GM12875 (cell line): ENCODE measurements around the gene SPATA33.

ENCODE experiments used
- H3K4me3 ChIP-seq: one replicate; pipeline ENCODE4 v1.5.1; 2011; ENCODE audit warnings: low read depth, low read length, control low read depth
- TF ChIP-seq, protein P1 (sequence below): IDR thresholded peaks from 2 replicates; pipeline ENCODE4 v1.5.1; 2011; ENCODE audit warnings: low read depth, mild to moderate bottlenecking, control low read depth, inconsistent platforms, low read length, moderate library complexity, borderline replicate concordance; ENCODE audit not compliant: insufficient read depth

Gene SPATA33

GRCh38 chr16:89636663-89637062 lies 21.0 kb upstream of the SPATA33 start:
- no peak overlapping the region for H3K4me3 ChIP-seq
- TF ChIP-seq, protein P1, sequence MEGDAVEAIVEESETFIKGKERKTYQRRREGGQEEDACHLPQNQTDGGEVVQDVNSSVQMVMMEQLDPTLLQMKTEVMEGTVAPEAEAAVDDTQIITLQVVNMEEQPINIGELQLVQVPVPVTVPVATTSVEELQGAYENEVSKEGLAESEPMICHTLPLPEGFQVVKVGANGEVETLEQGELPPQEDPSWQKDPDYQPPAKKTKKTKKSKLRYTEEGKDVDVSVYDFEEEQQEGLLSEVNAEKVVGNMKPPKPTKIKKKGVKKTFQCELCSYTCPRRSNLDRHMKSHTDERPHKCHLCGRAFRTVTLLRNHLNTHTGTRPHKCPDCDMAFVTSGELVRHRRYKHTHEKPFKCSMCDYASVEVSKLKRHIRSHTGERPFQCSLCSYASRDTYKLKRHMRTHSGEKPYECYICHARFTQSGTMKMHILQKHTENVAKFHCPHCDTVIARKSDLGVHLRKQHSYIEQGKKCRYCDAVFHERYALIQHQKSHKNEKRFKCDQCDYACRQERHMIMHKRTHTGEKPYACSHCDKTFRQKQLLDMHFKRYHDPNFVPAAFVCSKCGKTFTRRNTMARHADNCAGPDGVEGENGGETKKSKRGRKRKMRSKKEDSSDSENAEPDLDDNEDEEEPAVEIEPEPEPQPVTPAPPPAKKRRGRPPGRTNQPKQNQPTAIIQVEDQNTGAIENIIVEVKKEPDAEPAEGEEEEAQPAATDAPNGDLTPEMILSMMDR: no peak

GRCh38 chr16:89637379-89637778 lies 20.3 kb upstream of the SPATA33 start:
- TF ChIP-seq, protein P1: no peak

GRCh38 chr16:89638455-89638854 lies 19.2 kb upstream of the SPATA33 start:
- no peak overlapping the region for H3K4me3 ChIP-seq
- TF ChIP-seq, protein P1: no peak

More at GRCh38 chr16:89637379-89637778, 20.3 kb upstream of the SPATA33 start:
- no peak overlapping the region for H3K4me3 ChIP-seq

GRCh38 chr16:89639385-89639784 lies 18.3 kb upstream of the SPATA33 start:
- no peak overlapping the region for H3K4me3 ChIP-seq
- TF ChIP-seq, protein P1: no peak

DNA sequence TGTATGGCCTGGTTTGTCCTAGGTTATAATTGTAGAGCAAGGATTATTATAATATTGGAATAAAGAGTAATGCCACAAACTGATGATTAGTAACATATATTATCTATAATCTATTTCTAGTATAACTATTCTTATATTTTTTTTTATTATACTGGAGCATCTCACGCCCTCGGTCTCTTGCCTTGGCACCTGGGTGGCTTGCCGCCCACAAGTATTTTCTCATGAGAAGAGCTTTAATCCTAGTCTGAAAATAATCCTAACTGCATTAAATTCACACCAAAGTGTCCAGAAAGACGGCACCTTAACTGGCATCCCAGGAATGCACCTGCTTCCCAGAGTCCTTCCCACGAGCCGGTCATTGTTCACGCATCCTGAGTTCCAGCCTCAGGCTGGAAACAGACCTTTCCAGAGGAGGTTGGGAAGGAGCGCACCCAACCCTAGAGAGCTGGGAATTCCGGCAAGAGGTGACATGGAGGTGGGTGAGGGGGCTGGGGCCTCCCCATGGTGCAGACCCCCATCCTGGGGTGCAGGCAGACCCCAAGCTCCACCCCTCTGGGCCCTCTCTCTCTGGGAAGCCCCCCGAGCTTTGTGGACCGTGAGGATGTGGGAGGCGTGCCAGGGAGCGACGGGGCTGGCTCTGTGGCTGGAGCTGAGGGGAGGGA lies 16.0 kb upstream of the SPATA33 start:
- TF ChIP-seq, protein P1: no peak
- H3K4me3 ChIP-seq: no peak overlapping the region

DNA sequence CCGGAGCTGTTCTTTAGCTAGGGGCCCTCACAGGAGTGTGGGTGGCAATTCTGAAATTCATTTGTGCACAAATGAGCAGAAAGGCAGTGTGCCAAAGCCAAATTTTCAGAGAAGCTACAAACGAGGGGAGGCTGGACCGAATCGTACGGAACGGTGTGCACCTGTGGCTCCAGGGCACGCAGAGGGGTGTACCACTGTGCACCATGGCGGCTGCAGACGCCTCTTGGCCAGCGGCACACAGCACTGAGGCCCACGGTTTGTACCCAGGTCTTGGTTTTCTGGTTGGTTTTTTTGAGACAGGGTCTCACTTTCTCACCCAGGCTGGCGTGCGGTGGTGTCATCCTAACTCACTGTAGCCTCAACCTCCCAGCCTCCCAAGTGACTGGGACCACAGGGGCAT lies 15.1 kb upstream of the SPATA33 start:
- TF ChIP-seq, protein P1: no peak
- no peak overlapping the region for H3K4me3 ChIP-seq

DNA sequence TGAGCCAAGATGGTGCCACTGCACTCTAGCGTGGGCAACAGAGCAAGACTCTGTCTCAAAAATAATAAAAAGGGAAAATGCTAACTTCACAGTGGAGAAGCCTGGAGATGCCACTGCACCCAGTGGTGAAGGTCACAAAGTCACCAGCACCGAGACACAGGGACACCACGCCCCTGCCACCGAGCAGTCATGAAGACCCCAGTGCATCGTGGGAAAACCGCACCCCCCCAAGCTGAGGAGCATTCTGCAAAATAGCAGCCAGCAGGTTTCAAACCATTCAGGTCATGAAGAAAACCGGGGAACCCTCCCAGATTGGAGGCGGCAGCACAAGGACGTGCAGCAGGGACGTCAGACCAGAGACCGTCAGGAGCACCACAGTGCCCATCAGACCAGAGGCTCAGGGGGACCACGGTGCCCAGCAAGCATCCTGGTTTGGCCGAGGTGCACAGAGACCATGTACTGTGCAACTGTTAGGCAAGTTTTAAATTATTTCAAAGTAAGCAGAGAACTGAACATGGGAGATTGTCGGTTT lies 13.8 kb upstream of the SPATA33 start:
- TF ChIP-seq, protein P1: no peak
- no peak overlapping the region for H3K4me3 ChIP-seq
